Measurements from ENCODE around the gene WDR77. TPM values are rescaled to one million over a fixed set of nuclear protein-coding genes. Genes with fewer than 3 reads are reported as not detected.

Gene WDR77
- 29.7 TPM for total RNA-seq

DNA sequence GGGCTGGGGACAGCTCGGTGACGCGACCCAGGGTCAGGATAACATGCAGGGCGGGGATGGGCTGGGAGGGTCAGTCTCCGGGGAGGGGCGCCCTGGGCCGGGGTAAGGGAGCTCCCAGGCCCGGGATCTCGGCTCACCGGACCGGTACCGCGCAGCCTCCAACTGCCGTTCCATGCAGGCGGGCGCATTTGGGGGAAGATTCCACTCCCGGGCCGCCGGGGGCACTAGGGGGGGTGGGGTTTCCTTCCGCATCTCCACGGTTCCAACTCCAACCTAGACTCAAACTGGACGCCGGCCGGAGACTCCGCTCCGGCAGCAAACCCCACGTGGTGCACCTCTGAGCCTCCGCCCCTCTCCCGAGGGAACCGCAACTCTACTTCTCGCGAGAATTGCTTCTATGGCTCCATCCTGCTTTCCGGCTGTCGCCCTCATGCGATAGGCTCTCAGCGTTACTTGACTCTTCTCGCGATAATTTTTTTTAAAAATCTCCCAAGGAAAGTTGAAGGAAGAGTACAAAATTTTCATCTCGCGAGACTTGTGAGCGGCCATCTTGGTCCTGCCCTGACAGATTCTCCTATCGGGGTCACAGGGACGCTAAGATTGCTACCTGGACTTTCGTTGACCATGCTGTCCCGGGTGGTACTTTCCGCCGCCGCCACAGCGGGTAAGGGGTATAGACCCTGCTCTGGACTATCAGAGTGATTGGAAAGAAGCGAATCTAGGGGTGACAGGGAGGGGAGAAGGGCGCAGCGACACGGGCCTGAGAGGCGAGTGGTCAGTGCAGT, at the start of gene WDR77, which contains the start of gene ATP5PB:
WDR77 (minus strand) TSS at position 339 of the 785 bp plus-strand sequence; CDS start at position 252, 87 bp downstream.
ATP5PB (plus strand) TSS at position 547 of the 785 bp plus-strand sequence; CDS start at position 625, 78 bp downstream.
- peak; percentile 97 for ATAC-seq

DNA sequence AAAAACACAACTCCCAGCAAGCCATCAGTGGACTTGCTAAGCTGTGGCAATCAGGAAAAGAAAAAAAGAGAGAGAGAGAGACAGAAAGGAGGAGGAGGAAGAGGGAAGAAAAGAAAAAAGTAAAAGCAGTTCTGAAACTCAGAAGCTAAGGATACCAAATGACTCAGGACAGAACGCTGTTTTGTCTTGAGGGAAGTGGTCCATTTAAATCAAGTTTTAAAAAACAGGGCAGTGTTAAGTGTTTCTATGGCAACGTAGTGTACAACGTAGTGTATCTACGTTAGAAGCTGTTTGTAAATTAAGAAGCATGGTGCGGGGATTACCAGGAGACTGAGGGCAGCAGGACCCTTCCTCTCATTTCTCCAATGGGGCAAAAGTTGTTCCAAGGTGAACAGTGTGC, 48.5 kb upstream of the WDR77 start:
- no peak for ATAC-seq

GRCh38 chr1:111496398-111496797, 47.3 kb upstream of the WDR77 start:
- no peak for ATAC-seq

DNA sequence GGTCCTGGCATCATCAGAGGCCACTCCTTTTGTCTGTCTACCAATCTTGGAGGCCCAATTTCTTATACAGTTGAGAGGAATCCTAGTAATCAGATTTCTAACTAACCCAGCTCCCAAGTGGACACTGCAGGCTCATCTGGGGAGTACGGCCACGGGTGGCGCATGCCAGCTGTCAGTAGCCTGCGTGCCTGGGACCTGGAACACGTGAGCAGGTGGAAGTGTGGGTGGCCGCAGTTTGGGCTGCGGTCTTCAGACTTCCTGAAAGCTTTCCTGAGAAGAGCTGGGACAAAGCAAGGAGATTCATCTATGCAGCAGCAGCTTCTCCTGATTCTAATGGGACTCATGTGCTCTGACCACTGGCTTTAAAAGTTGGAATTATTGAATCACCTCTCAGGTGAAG, 42.0 kb upstream of the WDR77 start:
- no peak for ATAC-seq

- ATAC-seq = no peak
Measured at GRCh38 chr1:111490220-111490619, 41.2 kb upstream of the WDR77 start.

- no peak for ATAC-seq
Measured at GRCh38 chr1:111489604-111490003, 40.5 kb upstream of the WDR77 start.

GRCh38 chr1:111488669-111489068, 39.6 kb upstream of the WDR77 start:
- no peak for ATAC-seq

DNA sequence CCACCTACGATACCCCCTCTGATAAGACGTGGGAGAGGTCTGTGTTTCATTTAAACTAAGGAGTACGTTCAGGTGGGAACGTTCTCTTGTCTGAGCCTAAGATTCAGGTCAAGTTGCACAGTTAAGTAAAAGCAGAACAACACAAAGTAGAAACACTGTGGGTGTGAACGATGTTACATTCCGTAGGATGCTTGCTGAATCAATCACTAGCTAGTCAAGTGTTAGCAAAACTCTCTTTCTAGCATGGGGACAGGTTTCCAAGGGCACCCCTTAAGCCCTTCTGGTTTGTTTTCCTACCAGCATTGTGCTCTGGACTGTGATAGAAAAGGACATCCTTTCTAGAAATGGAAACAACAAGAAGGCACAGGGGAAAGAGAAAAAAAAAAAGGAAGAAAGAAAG, 38.1 kb upstream of the WDR77 start:
- ATAC-seq = no peak

DNA sequence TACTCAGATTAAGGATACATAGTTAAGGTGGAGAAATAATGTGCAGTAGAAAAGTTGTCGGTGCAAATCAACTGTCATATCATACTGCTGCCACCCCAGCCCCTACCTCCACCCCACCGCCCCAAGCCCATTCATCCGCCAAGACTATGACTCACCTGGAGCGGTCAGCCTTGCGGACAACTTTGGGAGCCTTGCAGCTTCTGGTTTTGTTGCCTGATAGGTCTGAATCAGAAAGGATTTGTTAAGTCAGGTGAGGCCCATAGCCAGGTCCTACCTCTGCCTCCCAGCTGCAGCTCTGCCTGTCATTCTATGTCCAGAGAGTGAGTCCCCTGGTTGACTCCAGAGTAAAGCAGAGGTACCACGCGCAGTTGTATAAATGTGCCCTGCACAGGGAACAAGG, 37.4 kb upstream of the WDR77 start:
- no peak for ATAC-seq

GRCh38 chr1:111484391-111485026, 35.5 kb upstream of the WDR77 start:
- ATAC-seq = no peak

GRCh38 chr1:111483876-111484275, 34.8 kb upstream of the WDR77 start:
- no peak for ATAC-seq

DNA sequence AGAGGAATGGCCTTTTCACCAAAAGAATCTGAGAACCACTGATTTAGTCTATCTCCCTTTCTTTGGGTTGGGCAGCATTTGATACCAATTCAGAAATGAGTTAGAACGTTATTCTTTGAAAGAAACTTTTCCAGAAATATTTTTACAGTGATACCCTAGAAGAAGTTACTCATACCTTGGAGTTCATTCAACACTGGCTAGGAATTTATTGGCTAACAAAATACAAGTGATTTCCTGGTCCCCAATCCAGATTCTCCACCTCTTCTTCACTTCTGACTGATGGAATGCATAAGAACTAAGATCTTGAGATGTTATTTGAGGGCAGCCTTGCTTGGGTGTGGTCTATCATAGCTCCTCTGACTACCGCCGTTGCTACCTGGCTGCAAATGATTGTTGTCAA, 34.1 kb upstream of the WDR77 start:
- no peak for ATAC-seq

DNA sequence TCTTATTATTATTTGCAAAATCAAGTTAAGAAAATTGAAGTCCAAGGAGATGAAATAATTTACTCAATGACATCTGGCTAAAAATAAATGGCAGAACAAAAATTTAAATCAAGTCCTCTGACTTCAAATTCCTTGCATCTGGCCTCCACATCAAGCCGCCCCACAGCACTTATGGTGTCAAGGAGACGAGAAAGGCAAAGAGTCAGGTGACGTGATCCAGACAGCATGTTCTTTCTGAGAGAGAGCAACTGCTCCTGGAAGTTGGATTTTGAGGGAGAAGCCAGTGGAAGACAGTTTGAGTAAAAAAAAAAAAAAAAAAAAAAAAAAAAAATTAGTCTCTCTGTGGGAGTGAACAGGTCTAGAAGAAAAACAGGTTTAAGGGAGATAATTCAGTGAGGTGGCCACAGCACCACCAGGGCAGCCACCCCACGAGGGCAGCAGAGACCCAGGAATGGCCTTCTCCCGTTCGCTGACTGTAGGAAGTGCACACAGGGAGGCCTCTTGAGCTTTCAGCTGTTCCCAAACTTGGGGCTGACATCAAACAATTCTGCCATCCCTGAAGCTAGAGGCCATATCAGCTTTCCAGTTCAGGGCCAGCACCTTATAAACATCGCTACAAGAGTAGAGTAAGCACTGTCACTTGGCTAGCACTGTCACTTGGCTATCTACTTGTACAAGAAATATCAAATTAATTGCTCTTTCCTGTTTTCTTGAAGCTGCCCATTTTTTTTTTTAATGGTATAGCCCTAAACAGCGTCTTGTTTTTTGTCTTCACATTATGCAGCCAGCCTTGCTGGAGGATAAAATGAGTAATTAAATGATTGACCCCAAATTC, 32.5 kb upstream of the WDR77 start:
- peak; percentile 83 for ATAC-seq

DNA sequence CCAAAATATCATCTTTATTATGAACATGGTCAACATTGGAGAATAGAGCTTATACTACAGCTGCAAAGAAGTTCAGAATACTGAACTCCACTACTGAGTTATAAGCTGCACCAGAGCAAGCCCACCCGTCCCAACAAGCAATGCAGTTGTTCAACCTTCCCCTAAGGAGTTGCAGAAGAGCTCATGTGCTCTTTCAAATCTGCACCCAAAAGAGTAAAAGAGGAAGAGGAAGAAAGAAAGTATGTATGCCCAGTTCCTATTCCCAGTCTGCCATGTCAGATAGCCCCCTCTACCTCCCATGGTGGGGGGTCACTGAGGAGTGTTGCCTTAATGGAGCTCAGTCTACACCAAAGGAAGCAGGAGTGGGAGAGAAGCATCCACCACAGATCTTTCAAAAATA, 31.6 kb upstream of the WDR77 start:
- no peak for ATAC-seq

- ATAC-seq = peak; percentile 30
Measured at GRCh38 chr1:111476761-111477309, 27.8 kb upstream of the WDR77 start.

DNA sequence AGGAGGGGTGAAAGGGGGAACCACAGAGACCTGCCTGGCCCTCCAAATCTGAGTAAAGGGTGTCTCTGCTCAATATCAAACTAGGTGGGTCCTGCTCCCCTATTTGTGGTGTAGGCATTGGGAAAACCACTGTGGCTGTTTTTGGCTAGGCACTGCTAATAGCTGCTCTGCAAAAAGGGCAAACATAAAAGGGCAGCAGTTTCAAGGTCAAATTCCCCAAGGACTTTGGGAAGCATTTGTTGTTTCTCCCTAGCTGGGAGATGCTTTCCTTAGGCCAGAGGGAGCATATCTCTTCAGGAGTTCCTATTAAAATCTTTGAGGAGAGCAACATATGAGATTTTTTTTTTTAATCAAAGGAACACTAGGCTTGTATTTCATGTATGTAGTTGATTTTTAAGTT, 27.2 kb upstream of the WDR77 start:
- ATAC-seq = no peak

GRCh38 chr1:111475701-111476100, 26.6 kb upstream of the WDR77 start:
- no peak for ATAC-seq

DNA sequence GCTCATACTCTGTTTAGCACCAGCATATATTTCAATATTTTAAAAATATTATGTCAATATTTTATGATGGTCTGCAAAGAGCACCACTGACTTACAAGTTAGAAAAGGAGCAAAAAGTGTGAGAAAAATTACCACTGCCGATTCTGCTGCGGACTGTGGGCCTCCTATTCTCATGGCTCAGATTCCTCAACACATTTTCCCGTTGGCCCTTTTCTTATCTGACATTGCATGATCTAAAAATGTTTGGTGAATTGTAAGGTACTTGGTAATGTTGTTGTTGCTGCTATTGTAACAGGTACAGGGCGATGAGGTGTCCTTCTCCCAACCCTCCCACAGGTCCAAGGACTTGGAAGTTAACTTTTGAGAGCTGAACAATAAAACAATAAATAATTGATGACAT, 25.5 kb upstream of the WDR77 start:
- ATAC-seq = no peak

- ATAC-seq = no peak
Measured at GRCh38 chr1:111474106-111474505, 25.1 kb upstream of the WDR77 start.

DNA sequence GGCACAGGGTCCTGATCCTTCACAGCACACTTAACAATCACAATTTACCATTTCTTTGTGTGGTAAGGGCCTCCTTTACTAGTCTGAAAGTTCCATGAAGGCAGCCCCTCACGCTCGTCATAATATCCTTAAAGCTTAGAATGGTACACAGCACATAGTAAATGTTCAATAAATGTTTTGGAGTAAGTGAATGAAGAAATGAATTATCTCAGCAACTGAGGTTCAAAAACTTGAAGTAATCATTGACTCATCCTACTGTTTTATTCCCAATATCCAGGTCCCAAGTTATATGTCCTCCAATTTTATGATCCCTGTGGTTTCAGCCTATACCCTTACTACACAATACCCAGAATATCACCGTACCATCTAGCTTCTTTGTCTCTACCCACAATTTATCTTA, 22.5 kb upstream of the WDR77 start:
- no peak for ATAC-seq

GRCh38 chr1:111471012-111471411, 22.0 kb upstream of the WDR77 start:
- ATAC-seq = peak; percentile 75

GRCh38 chr1:111470596-111470995, 21.5 kb upstream of the WDR77 start:
- ATAC-seq = no peak

GRCh38 chr1:111469539-111469938, 20.5 kb upstream of the WDR77 start:
- ATAC-seq = no peak

All from esophagus mucosa (tissue), 1 donor.